Left lung (tissue), 10 donors: ENCODE data around the gene FLT4. TPM values are rescaled to one million over a fixed set of nuclear protein-coding genes. Genes with fewer than 3 reads are reported as not detected.

ENCODE experiments used
- ATAC-seq: fragments of 200-7000 bp; cut with Tn5 transposase; one replicate; pipeline ENCODE4 v1.9.1; 2020; ENCODE audit warnings: moderate library complexity
- DNase-seq, 4 donors: peaks; one replicate each; pipeline ENCODE4 v3.0.0-alpha.2; 2013 to 2020
- H3K27ac ChIP-seq, 2 donors: fragments of 200-600 bp; sonication (generic) in 1 of 2; one replicate each; pipeline versions ENCODE4 v1.5.0 to v1.8.0; 2020 to 2021
- H3K27me3 ChIP-seq, 2 donors: fragments of 200-600 bp; sonication (generic) in 1 of 2; one replicate each; pipeline versions ENCODE4 v1.5.0 to v1.8.0; 2020 to 2021
- H3K36me3 ChIP-seq, 2 donors: fragments of 200-600 bp; sonication (generic) in 1 of 2; one replicate each; pipeline versions ENCODE4 v1.5.0 to v1.8.0; 2020 to 2021
- H3K4me1 ChIP-seq, 2 donors: fragments of 200-600 bp; one replicate each; pipeline ENCODE4 v1.8.0; 2021
- H3K4me3 ChIP-seq, 2 donors: fragments of 200-600 bp; sonication (generic) in 1 of 2; one replicate each; pipeline versions ENCODE4 v1.5.0 to v1.8.0; 2020 to 2021; ENCODE audit warnings: mild to moderate bottlenecking in 1 of 2
- H3K9me3 ChIP-seq, 2 donors: fragments of 200-600 bp; sonication (generic) in 1 of 2; one replicate each; pipeline versions ENCODE4 v1.5.0 to v1.8.0; 2020 to 2021
- CTCF ChIP-seq, 2 donors: fragments of 200-600 bp; sonication (generic) in 1 of 2; IDR thresholded peaks; one replicate each; pipeline versions ENCODE4 v1.5.0 to v1.8.0; 2021; ENCODE audit warnings: antibody characterized with exemption in 2 of 2
- intact Hi-C, 2 donors: fragments of 100-400 bp; cut with DNase I; formaldehyde crosslinking; loops; one replicate each; pipeline versions ENCODE4 v1.11.2 to v1.14.2; 2022
- polyA plus RNA-seq, 6 donors: library from polyadenylated mRNA; unstranded; fragments of 120-200 nt; gene quantifications; one replicate each; pipeline ENCODE4 v1.2.1, GENCODE V29; 2013; ENCODE audit not compliant: insufficient read length in 6 of 6
- total RNA-seq, 2 donors: library from RNA; stranded (reverse); fragmentation: NEBNext Ultra II Directional; extraction: Animal tissue kit (Norgen Biotek cat#: 25700); gene quantifications; one replicate each; pipeline ENCODE4 v1.2.1, GENCODE V29; 2021
- donor health status: DM: no; HTN: yes; CAD: no.
- donor health status: DM: no; HTN: no; CAD: no.

FLT4 gene
- total and polyA plus RNA-seq, 8 donors = 21.7 to 48.5 (median 38.2) TPM

GRCh38 chr5:180618487-180618828, 30.9 kb downstream of the FLT4 start:
- Histone ChIP-seq H3K4me1 (peaks cover 0 to 11% of the 10 kb centered on the region in 2 donors), H3K4me3 (no peak overlapping the region), H3K36me3 (peaks cover 0 to 3% of the 10 kb centered on the region in 2 donors), H3K27ac (no peak overlapping the region), H3K27me3 (peaks cover 0 to 40% of the 10 kb centered on the region in 2 donors), H3K9me3 (no peaks in the 10 kb centered on the region)
- intact Hi-C loops = no loop called here
- TF ChIP-seq CTCF (IDR thresholded peaks at IDR 0.05) = no peak
- DNase-seq = no peak
- ATAC-seq = no peak

- H3K4me3 ChIP-seq = no peak overlapping the region
- no peak overlapping the region for H3K27ac ChIP-seq
- intact Hi-C loops = no loop called here
- ATAC-seq = no peak
- DNase-seq = no peak
- TF ChIP-seq CTCF (IDR thresholded peaks at IDR 0.05) = no peak
- peaks cover 0 to 5% of the 10 kb centered on the region in 2 donors for H3K4me1 ChIP-seq
- peaks cover 0 to 12% of the 10 kb centered on the region in 2 donors for H3K27me3 ChIP-seq
- H3K36me3 ChIP-seq = peaks cover 0 to 3% of the 10 kb centered on the region in 2 donors
- H3K9me3 ChIP-seq = no peaks in the 10 kb centered on the region
Observed at GRCh38 chr5:180613814-180614188, 35.6 kb downstream of the FLT4 start.

GRCh38 chr5:180613188-180613813, 36.1 kb downstream of the FLT4 start:
- DNase-seq (no peak), ATAC-seq (no peak)
- Histone ChIP-seq H3K9me3 (no peaks in the 10 kb centered on the region), H3K27me3 (peaks cover 0 to 7% of the 10 kb centered on the region in 2 donors), H3K36me3 (peaks cover 0 to 3% of the 10 kb centered on the region in 2 donors), H3K27ac (no peak overlapping the region), H3K4me3 (no peak overlapping the region), H3K4me1 (no peaks in the 10 kb centered on the region)
- no peak for TF ChIP-seq CTCF (IDR thresholded peaks at IDR 0.05)
- intact Hi-C loops = no loop called here

- DNase-seq (no peak), ATAC-seq (no peak)
- Histone ChIP-seq H3K27ac (no peak overlapping the region), H3K9me3 (no peaks in the 10 kb centered on the region), H3K4me3 (no peak overlapping the region), H3K27me3 (peaks cover 0 to 6% of the 10 kb centered on the region in 2 donors), H3K36me3 (peaks cover 0 to 3% of the 10 kb centered on the region in 2 donors), H3K4me1 (no peaks in the 10 kb centered on the region)
- intact Hi-C loops = no loop called here
- no peak for TF ChIP-seq CTCF (IDR thresholded peaks at IDR 0.05)
Observed at GRCh38 chr5:180612683-180613082, 36.7 kb downstream of the FLT4 start.

- H3K4me3 ChIP-seq = no peak overlapping the region
- intact Hi-C loops = no loop called here
- DNase-seq = no peak
- H3K4me1 ChIP-seq = no peaks in the 10 kb centered on the region
- TF ChIP-seq CTCF (IDR thresholded peaks at IDR 0.05) = no peak
- peaks cover 0 to under 1% of the 10 kb centered on the region in 2 donors for H3K27me3 ChIP-seq
- H3K9me3 ChIP-seq = no peaks in the 10 kb centered on the region
- peaks cover 0 to under 1% of the 10 kb centered on the region in 2 donors for H3K36me3 ChIP-seq
- ATAC-seq = no peak
- no peak overlapping the region for H3K27ac ChIP-seq
Observed at GRCh38 chr5:180611140-180611850, 38.1 kb downstream of the FLT4 start.
